ENCODE data around the gene ORAI1.
"Not testable (repeated sequence)": the region's sequence is repeated elsewhere in the genome, so short reads cannot be mapped to it uniquely, and the experiment has no call there.

Gene ORAI1

GRCh38 chr12:121649819-121650353 lies 23.6 kb downstream of the ORAI1 start:
- no peak for DNase-seq

- DNase-seq: no peak
Measured at GRCh38 chr12:121651320-121651719, 25.0 kb downstream of the ORAI1 start.

DNA sequence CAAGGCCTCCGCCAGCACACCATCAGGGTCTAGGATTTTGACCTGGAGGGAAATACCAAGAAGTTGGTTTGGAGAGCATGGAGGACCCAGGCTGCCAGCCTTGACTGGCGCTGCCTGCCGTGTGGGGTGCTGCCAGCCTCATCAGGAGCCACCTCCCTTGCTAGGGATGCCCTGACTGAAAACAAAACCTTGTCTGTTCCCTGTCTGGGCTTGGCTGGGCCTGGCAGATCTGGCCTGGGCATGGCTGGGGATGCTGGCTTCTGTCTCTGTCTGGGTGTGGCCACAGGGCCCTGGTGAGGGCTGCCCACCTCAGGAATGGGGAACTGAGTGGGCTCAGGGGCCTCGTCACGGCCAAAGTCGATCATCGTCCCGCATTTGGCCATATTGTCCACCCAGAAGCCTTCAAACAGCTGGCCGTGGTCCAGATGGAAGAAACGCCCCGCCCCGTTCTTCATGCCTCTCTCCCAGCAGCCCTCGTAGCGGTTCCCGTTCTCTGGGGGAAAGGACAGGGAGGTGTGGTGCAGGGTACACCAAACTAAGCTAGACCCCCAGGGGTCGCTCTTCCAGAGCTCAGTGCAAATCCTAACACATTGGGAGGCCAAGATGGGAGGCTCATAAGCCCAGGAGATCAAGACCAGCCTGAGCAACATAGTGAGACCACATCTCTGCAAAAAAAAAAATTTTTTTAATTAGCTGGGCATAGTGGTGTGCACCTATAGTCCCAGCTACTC lies 26.6 kb downstream of the ORAI1 start:
- DNase-seq: no peak

- no peak for DNase-seq
Measured at GRCh38 chr12:121653999-121654398, 27.7 kb downstream of the ORAI1 start.

- DNase-seq: no peak
Measured at GRCh38 chr12:121656122-121656521, 29.8 kb downstream of the ORAI1 start.

- no peak for DNase-seq
Measured at GRCh38 chr12:121657305-121658008, 31.1 kb downstream of the ORAI1 start.

- not testable (repeated sequence) for DNase-seq
Measured at GRCh38 chr12:121661353-121662105, 35.2 kb downstream of the ORAI1 start.

DNA sequence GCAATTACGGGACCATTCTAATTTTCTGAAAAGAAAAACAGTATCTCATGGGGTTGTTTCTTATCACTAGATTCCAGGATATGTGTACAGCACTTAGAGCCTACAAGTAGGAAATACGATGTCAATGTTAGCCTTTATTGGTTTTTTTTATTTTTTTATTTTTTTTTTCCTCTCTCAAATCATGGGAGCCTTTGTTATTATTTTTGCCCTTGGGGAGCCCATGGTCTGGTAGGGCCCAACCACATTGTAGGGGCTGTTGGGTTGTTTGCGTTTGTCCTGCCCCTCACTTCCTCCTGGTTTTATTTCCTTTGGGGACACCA lies 37.2 kb downstream of the ORAI1 start:
- no peak for DNase-seq

- DNase-seq: not testable (repeated sequence)
Measured at GRCh38 chr12:121666829-121667228, 40.5 kb downstream of the ORAI1 start.

GRCh38 chr12:121668750-121669520 lies 42.6 kb downstream of the ORAI1 start:
- DNase-seq: no peak

- DNase-seq: no peak
Measured at GRCh38 chr12:121669521-121669900, 43.2 kb downstream of the ORAI1 start, which contains the start of gene MORN3. Gene MORN3 (minus strand): TSS chr12:121669654. CDS start chr12:121669483, 171 bp downstream.

DNA sequence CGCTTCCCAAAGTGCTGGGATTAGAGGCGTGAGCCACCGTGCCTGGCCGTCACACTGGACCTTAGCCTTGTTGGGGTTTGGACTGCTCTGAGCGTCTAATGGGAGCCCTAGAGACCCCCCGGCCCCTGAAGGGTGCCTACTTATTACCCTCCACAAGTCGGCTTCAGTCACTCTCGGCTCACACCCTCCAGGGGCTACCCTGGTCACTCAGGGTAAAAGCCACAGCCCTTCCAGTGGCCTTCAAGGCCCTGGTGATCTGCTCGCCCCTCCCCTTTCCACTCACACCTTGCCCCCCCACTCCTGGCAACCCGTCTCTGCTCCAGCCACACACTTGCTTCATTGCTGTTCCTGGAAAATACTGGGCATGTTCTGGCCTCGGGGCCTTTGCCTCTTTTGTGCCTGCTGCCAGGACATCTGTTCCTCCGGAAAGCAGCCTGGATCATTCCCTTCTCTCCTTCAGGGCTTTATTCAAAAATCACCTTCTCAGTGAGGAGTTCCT lies 46.7 kb downstream of the ORAI1 start:
- DNase-seq: no peak

GRCh38 chr12:121676190-121676589 lies 49.9 kb downstream of the ORAI1 start:
- DNase-seq: no peak

DNA sequence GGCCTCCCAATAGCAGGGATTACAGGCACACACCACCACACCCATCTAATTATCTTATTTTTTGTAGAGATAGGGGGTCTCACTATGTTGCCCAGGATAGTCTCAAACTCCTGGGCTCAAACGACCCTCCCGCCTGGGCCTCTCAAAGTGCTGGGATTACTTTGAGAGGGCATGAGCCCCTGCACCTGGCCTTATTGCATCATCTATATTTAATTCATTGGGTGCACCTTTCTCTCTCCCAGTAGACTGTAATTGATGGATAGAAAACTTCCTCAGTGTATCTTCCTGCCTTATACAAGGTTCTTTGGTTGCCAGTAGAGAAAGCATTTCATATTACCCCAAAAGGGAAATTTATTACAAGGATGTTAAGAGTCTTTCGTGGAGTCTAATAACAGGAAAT lies 52.0 kb downstream of the ORAI1 start:
- no peak for DNase-seq

DNA sequence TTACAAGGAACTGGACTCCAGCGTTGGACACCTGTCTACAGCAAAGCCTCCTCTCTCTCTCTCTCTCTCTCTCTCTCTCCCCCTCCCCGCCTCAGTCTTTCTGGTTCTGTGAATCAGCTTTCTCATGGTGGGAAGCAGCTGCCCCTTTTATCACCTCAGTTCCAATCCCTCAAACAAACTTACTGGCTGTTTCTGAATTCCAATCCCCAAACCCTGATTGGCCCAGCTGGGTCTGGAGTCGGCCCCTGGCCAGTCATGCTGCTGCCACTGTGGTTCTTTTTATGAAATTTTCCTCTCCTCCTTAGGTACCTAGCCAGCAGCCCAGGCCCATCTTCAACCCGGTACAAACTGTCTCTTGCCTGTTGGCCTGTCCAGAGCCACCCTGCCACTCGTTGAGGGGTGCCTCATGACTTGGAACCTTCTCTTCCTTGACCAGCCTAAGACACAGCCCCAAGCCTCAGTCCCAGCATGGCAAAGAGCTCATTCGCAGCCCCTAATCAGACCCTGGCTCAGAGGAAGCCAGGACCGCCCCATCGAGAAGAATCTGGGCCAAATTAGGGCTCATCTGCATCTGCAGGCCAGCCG lies 52.5 kb downstream of the ORAI1 start:
- DNase-seq: no peak

GRCh38 chr12:121679661-121680197 lies 53.4 kb downstream of the ORAI1 start:
- DNase-seq: not testable (repeated sequence)

- DNase-seq: no peak
Measured at GRCh38 chr12:121688966-121689365, 62.6 kb downstream of the ORAI1 start.

- no peak for DNase-seq
Measured at GRCh38 chr12:121689430-121689829, 63.1 kb downstream of the ORAI1 start.
